Effector memory CD4-positive, alpha-beta T cell (primary cell): ENCODE data around the gene GPC6.

Source experiments
- DNase-seq, 3 donors: peaks; one replicate each; pipeline ENCODE4 v3.0.0-alpha.2; 2020
- H3K27ac ChIP-seq: 2 replicates; pipeline ENCODE4 v1.7.0; 2013; ENCODE audit warnings: mild to moderate bottlenecking, low read length, moderate library complexity; ENCODE audit not compliant: insufficient read depth, poor library complexity, severe bottlenecking
- H3K27me3 ChIP-seq: replicated peaks from 2 replicates; pipeline ENCODE4 v1.7.0; 2013; ENCODE audit warnings: mild to moderate bottlenecking, low read length; ENCODE audit not compliant: insufficient read depth, control insufficient read depth, poor library complexity, severe bottlenecking
- H3K36me3 ChIP-seq: 2 replicates; pipeline ENCODE4 v1.7.0; 2013; ENCODE audit warnings: mild to moderate bottlenecking, low read length, moderate library complexity; ENCODE audit not compliant: control insufficient read depth, insufficient read depth
- H3K4me1 ChIP-seq: 2 replicates; pipeline ENCODE4 v1.7.0; 2013; ENCODE audit warnings: low read length, mild to moderate bottlenecking; ENCODE audit not compliant: control insufficient read depth, insufficient read depth, poor library complexity, severe bottlenecking
- H3K4me3 ChIP-seq: 2 replicates; pipeline ENCODE4 v1.7.0; 2013; ENCODE audit warnings: low read length, low read depth, mild to moderate bottlenecking; ENCODE audit not compliant: insufficient read depth, poor library complexity, severe bottlenecking
- H3K9me3 ChIP-seq: 2 replicates; pipeline ENCODE4 v1.7.0; 2013; ENCODE audit warnings: mild to moderate bottlenecking, low read length, moderate library complexity; ENCODE audit not compliant: control insufficient read depth

The GPC6 gene

GRCh38 chr13:94412870-94413597 is 1186.4 kb downstream of the GPC6 start:
- Histone ChIP-seq H3K9me3 (no peaks in the 10 kb centered on the region), H3K27me3 (no peaks in the 10 kb centered on the region), H3K27ac (no peak overlapping the region), H3K36me3 (no peaks in the 10 kb centered on the region), H3K4me1 (no peaks in the 10 kb centered on the region), H3K4me3 (no peak overlapping the region)
- DNase-seq, result no peak

GRCh38 chr13:94413598-94413944 is 1187.0 kb downstream of the GPC6 start:
- no peaks in the 10 kb centered on the region for H3K9me3 ChIP-seq
- no peak overlapping the region for H3K27ac ChIP-seq
- H3K4me1 ChIP-seq, result no peaks in the 10 kb centered on the region
- no peak for DNase-seq
- no peak overlapping the region for H3K4me3 ChIP-seq
- no peaks in the 10 kb centered on the region for H3K27me3 ChIP-seq
- no peaks in the 10 kb centered on the region for H3K36me3 ChIP-seq

GRCh38 chr13:94414141-94414540 is 1187.5 kb downstream of the GPC6 start:
- H3K4me1 ChIP-seq, result no peaks in the 10 kb centered on the region

GRCh38 chr13:94414708-94415107 is 1188.1 kb downstream of the GPC6 start:
- H3K36me3 ChIP-seq, result no peaks in the 10 kb centered on the region
- H3K27ac ChIP-seq, result no peak overlapping the region
- DNase-seq, result no peak

More at GRCh38 chr13:94414141-94414540, 1187.5 kb downstream of the GPC6 start:
- no peaks in the 10 kb centered on the region for H3K27me3 ChIP-seq
- DNase-seq, result no peak
- no peaks in the 10 kb centered on the region for H3K9me3 ChIP-seq
- H3K4me3 ChIP-seq, result no peak overlapping the region
- H3K36me3 ChIP-seq, result no peaks in the 10 kb centered on the region
- H3K27ac ChIP-seq, result no peak overlapping the region

GRCh38 chr13:94415500-94416237 is 1189.1 kb downstream of the GPC6 start:
- Histone ChIP-seq H3K27ac (no peak overlapping the region), H3K9me3 (no peaks in the 10 kb centered on the region), H3K36me3 (no peaks in the 10 kb centered on the region), H3K27me3 (no peaks in the 10 kb centered on the region), H3K4me1 (no peaks in the 10 kb centered on the region), H3K4me3 (no peak overlapping the region)
- DNase-seq, result no peak

More at GRCh38 chr13:94414708-94415107, 1188.1 kb downstream of the GPC6 start:
- Histone ChIP-seq H3K4me1 (no peaks in the 10 kb centered on the region), H3K4me3 (no peak overlapping the region), H3K9me3 (no peaks in the 10 kb centered on the region), H3K27me3 (no peaks in the 10 kb centered on the region)

GRCh38 chr13:94416454-94417080 is 1190.0 kb downstream of the GPC6 start:
- no peaks in the 10 kb centered on the region for H3K9me3 ChIP-seq
- H3K36me3 ChIP-seq, result no peaks in the 10 kb centered on the region
- no peaks in the 10 kb centered on the region for H3K27me3 ChIP-seq
- no peaks in the 10 kb centered on the region for H3K4me1 ChIP-seq
- H3K4me3 ChIP-seq, result no peak overlapping the region
- no peak overlapping the region for H3K27ac ChIP-seq
- DNase-seq, result no peak

GRCh38 chr13:94417294-94417693 is 1190.7 kb downstream of the GPC6 start:
- Histone ChIP-seq H3K4me3 (no peak overlapping the region), H3K9me3 (no peaks in the 10 kb centered on the region), H3K27ac (no peak overlapping the region), H3K4me1 (no peaks in the 10 kb centered on the region), H3K27me3 (no peaks in the 10 kb centered on the region), H3K36me3 (no peaks in the 10 kb centered on the region)
- no peak for DNase-seq

GRCh38 chr13:94419304-94419924 is 1192.8 kb downstream of the GPC6 start:
- DNase-seq, result no peak

GRCh38 chr13:94419925-94420305 is 1193.3 kb downstream of the GPC6 start:
- H3K27me3 ChIP-seq, result no peaks in the 10 kb centered on the region
- no peak overlapping the region for H3K4me3 ChIP-seq
- no peaks in the 10 kb centered on the region for H3K36me3 ChIP-seq
- H3K9me3 ChIP-seq, result no peaks in the 10 kb centered on the region
- DNase-seq, result no peak
- H3K27ac ChIP-seq, result no peak overlapping the region
- no peaks in the 10 kb centered on the region for H3K4me1 ChIP-seq

More at GRCh38 chr13:94419304-94419924, 1192.8 kb downstream of the GPC6 start:
- H3K4me1 ChIP-seq, result no peaks in the 10 kb centered on the region
- H3K36me3 ChIP-seq, result no peaks in the 10 kb centered on the region
- H3K4me3 ChIP-seq, result no peak overlapping the region
- H3K9me3 ChIP-seq, result no peaks in the 10 kb centered on the region
- no peaks in the 10 kb centered on the region for H3K27me3 ChIP-seq
- no peak overlapping the region for H3K27ac ChIP-seq
